AG09319 (cell line): ENCODE results near the gene RPL14.

Experiments used
- DNase-seq: peaks from one replicate; pipeline ENCODE4 v3.0.0-alpha.2; 2010; ENCODE audit warnings: low read depth; ENCODE audit errors: extremely low read depth
- CTCF ChIP-seq: IDR thresholded peaks from 2 replicates; pipeline ENCODE4 v1.5.1; 2011; ENCODE audit warnings: low read depth, mild to moderate bottlenecking, inconsistent platforms, low read length, moderate library complexity

RPL14 gene

GRCh38 chr3:40477666-40478065 lies 20.5 kb downstream of the RPL14 start:
- no peak for DNase-seq
- no peak for TF ChIP-seq CTCF

DNA sequence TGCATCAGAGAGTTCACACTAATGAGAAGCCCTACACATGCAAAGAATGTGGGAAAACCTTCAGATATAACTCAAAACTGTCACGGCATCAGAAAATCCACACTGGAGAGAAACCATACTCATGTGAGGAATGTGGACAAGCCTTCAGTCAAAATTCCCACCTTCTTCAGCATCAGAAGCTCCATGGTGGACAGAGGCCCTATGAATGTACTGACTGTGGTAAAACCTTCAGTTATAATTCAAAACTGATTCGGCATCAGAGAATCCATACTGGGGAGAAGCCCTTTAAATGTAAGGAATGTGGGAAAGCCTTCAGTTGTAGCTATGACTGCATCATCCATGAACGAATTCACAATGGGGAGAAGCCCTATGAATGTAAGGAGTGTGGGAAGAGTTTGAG lies 30.0 kb downstream of the RPL14 start:
- no peak for TF ChIP-seq CTCF
- no peak for DNase-seq

DNA sequence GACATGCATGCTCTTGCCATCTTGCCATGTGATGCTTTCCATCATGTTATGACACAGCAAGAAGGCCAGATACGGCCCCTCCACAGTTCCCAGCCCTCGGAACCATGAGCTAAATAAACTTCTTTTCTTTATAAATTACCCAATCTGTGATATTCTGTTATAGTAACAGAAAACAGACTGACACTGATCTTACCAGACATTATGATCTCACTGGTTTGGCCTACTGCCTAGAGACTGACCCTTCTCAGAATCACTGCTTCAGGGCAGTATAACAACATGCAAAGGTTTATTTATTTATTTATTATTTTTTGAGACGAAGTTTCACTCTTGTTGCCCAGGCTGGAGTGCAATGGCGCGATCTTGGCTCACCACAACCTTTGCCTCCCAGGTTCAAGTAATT lies 33.8 kb downstream of the RPL14 start:
- DNase-seq, result no peak
- TF ChIP-seq CTCF, result no peak

DNA sequence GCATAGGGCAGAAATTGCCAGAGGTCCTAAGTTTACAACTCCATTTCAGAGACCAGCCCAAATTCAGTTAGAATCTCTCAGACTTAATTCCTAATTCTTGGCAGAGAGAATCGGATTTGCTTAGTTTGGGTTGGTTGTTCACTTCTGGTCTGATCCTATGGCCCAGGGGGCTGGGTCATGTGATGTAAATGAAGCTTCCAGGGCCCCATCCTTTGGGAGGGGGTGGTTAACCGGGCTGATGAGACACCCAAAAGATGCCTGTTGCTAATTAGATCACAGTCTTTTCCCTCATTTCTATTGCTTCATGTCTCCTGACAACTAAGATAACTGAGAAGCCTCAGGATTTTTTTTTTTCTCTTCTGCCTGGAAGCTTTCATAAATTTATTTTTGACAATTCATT lies 37.6 kb downstream of the RPL14 start:
- no peak for DNase-seq
- TF ChIP-seq CTCF, result no peak

- no peak for DNase-seq
- TF ChIP-seq CTCF, result no peak
These were observed 40.1 kb downstream of the RPL14 start for GRCh38 chr3:40497288-40497687.

GRCh38 chr3:40499952-40500351 lies 42.8 kb downstream of the RPL14 start:
- DNase-seq, result no peak
- TF ChIP-seq CTCF, result no peak

- no peak for TF ChIP-seq CTCF
These were observed 44.9 kb downstream of the RPL14 start for GRCh38 chr3:40502034-40502433.

More at GRCh38 chr3:40502034-40502433, 44.9 kb downstream of the RPL14 start:
- no peak for DNase-seq
